HG03469 (cell line): ENCODE data around the gene NXPH1.

ENCODE experiments used
- ATAC-seq: cut with Tn5 transposase; IDR thresholded peaks from one replicate; pipeline ENCODE4 v1.9.1; 2021; ENCODE audit warnings: mild to moderate bottlenecking, moderate library complexity, moderate number of reproducible peaks; ENCODE audit not compliant: unreplicated experiment

Gene NXPH1

GRCh38 chr7:8783229-8783628, 349.8 kb downstream of the NXPH1 start:
- no peak for ATAC-seq

DNA sequence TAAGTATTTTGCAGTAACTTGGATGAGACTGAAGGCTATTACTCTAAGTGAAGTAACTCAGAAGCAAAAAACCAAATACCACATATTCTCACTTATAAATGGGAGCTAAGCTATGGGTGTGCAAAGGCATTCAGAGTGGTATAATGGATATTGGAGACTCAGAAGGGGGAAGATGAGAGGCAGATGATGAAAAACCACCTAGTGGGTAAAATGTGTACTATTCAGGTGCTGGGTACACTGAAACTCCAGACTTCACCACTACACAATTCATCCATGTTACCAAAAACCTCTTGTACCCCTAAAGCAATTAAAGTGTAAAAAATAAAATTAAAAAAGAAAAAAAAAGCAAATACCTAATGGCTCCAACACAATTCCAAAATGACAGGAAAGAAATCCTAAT, 351.7 kb downstream of the NXPH1 start:
- no peak for ATAC-seq

DNA sequence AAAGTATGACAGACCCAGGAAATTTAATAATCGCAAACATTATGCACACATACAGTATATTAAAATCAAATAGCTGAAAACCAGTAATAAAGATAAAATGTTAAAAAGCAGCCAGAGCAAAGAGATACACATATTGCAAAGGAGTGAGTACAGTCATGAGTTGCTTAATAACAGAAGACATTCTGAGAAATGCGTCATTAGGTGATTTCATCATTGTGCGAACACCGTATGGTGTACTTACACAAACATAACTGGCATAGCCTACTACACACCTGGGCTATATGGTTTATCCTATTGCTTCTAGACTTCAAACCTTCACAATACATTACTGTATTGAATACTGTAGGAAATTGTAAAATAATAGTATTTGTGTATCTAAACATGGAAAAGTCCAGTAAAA, 367.6 kb downstream of the NXPH1 start:
- ATAC-seq, result no peak
